Right lung (tissue), 5 donors: ENCODE results near the gene COL4A1. TPM values are rescaled to one million over a fixed set of nuclear protein-coding genes. Genes with fewer than 3 reads are reported as not detected.
"Not testable (repeated sequence)": the region's sequence is repeated elsewhere in the genome, so short reads cannot be mapped to it uniquely, and the experiment has no call there.

ENCODE experiments used
- DNase-seq, 2 donors: peaks; one replicate each; pipeline ENCODE4 v3.0.0-alpha.2; 2013
- polyA plus RNA-seq, 5 donors: library from polyadenylated mRNA; unstranded; fragments of 120-200 nt; gene quantifications; one replicate each; pipeline versions ENCODE4 v1.2.1 to v1.2.3, GENCODE V29; 2013; ENCODE audit warnings: inconsistent platforms in 1 of 5, low replicate concordance in 1 of 5; ENCODE audit not compliant: insufficient read length in 5 of 5, insufficient read depth in 1 of 5

The COL4A1 gene
- polyA plus RNA-seq, 5 donors = 448 to 601 (median 476) TPM

GRCh38 chr13:110326263-110326904, 19.4 kb upstream of the COL4A1 start:
- DNase-seq = no peak

GRCh38 chr13:110324026-110324749, 17.2 kb upstream of the COL4A1 start:
- DNase-seq = peak; percentile 63 to 64

- no peak for DNase-seq
Observed at GRCh38 chr13:110323172-110323891, 16.4 kb upstream of the COL4A1 start.

- no peak for DNase-seq
Observed at GRCh38 chr13:110322828-110323171, 15.8 kb upstream of the COL4A1 start.

GRCh38 chr13:110322126-110322827, 15.3 kb upstream of the COL4A1 start:
- no peak for DNase-seq

GRCh38 chr13:110321573-110321972, 14.6 kb upstream of the COL4A1 start:
- not testable (repeated sequence) for DNase-seq

GRCh38 chr13:110320645-110321044, 13.7 kb upstream of the COL4A1 start:
- no peak for DNase-seq

- no peak for DNase-seq
Observed at GRCh38 chr13:110319774-110320509, 13.0 kb upstream of the COL4A1 start.

GRCh38 chr13:110319397-110319773, 12.4 kb upstream of the COL4A1 start:
- no peak for DNase-seq

- no peak for DNase-seq
Observed at GRCh38 chr13:110318920-110319319, 12.0 kb upstream of the COL4A1 start.

GRCh38 chr13:110317496-110318195, 10.7 kb upstream of the COL4A1 start:
- DNase-seq = no peak

GRCh38 chr13:110317093-110317492, 10.1 kb upstream of the COL4A1 start:
- no peak for DNase-seq

GRCh38 chr13:110316196-110316595, 9.2 kb upstream of the COL4A1 start:
- no peak for DNase-seq

- DNase-seq = no peak
Observed at GRCh38 chr13:110314516-110315245, 7.7 kb upstream of the COL4A1 start.

GRCh38 chr13:110313733-110314132, 6.8 kb upstream of the COL4A1 start:
- DNase-seq = not testable (repeated sequence)

- DNase-seq = not testable (repeated sequence)
Observed at GRCh38 chr13:110313261-110313660, 6.3 kb upstream of the COL4A1 start.

GRCh38 chr13:110312339-110313031, 5.5 kb upstream of the COL4A1 start:
- DNase-seq = no peak

- DNase-seq = no peak
Observed at GRCh38 chr13:110311443-110312338, 4.7 kb upstream of the COL4A1 start.
